ENCODE data around the gene ZBTB46.

Gene ZBTB46

DNA sequence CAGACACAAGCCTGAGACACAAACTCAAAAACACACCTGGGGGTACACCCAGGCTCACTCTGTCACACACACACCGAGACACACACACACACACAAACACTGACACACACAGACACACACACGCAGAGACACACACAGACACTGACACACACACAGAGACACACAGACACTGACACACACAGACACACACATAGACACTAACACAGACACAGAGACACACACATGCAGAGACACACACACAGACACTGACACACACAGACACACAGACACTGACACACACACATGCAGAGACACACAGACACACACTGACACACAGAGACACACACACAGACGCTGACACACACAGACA, 15.8 kb upstream of the ZBTB46 start:
- no peaks in the 10 kb centered on the region for H3K27me3 ChIP-seq (ENCODE audit: low read length)
- H3K9me3 ChIP-seq (ENCODE audit: insufficient read depth, low read length), result no peaks in the 10 kb centered on the region
- no peaks in the 10 kb centered on the region for H3K36me3 ChIP-seq (ENCODE audit: low read length)
- H3K79me2 ChIP-seq (ENCODE audit: insufficient read depth, low read length), result no peaks in the 10 kb centered on the region
- no peak overlapping the region for H2AFZ ChIP-seq (ENCODE audit: low read depth, low read length, severe bottlenecking)
- no peaks in the 10 kb centered on the region for H4K20me1 ChIP-seq (ENCODE audit: low read depth, low read length)
- TF ChIP-seq CTCF (IDR thresholded peaks at IDR 0.05; ENCODE audit: insufficient read depth, low read length, poor library complexity, severe bottlenecking) (no peak), EZH2phosphoT487 (conservative IDR thresholded peaks at IDR 0.05; ENCODE audit: low read length) (no peak)
- H3K4me3 ChIP-seq (ENCODE audit: insufficient read depth, low read length, poor library complexity, severe bottlenecking), result no peak overlapping the region
- no peak overlapping the region for H3K4me2 ChIP-seq (ENCODE audit: low read depth, low read length, poor library complexity, severe bottlenecking)
- H3K9ac ChIP-seq (ENCODE audit: low read length), result no peak overlapping the region
- H3K9me2 ChIP-seq (replicated peaks; ENCODE audit: insufficient read depth, low read length), result no peaks in the 10 kb centered on the region
- H3F3A ChIP-seq (ENCODE audit: insufficient read depth), result no peaks in the 10 kb centered on the region
- H3K27ac ChIP-seq (ENCODE audit: low read depth, low read length), result no peak overlapping the region

- Histone ChIP-seq H3K9me3 (ENCODE audit: insufficient read depth, low read length) (no peaks in the 10 kb centered on the region), H3K27me3 (ENCODE audit: low read length) (no peaks in the 10 kb centered on the region), H3F3A (ENCODE audit: insufficient read depth) (no peaks in the 10 kb centered on the region), H2AFZ (ENCODE audit: low read depth, low read length, severe bottlenecking) (no peak overlapping the region), H3K36me3 (ENCODE audit: low read length) (no peaks in the 10 kb centered on the region), H3K79me2 (ENCODE audit: insufficient read depth, low read length) (no peaks in the 10 kb centered on the region), H3K9me2 (replicated peaks; ENCODE audit: insufficient read depth, low read length) (no peaks in the 10 kb centered on the region), H4K20me1 (ENCODE audit: low read depth, low read length) (no peaks in the 10 kb centered on the region), H3K9ac (ENCODE audit: low read length) (no peak overlapping the region), H3K4me2 (ENCODE audit: low read depth, low read length, poor library complexity, severe bottlenecking) (no peak overlapping the region), H3K27ac (ENCODE audit: low read depth, low read length) (no peak overlapping the region), H3K4me3 (ENCODE audit: insufficient read depth, low read length, poor library complexity, severe bottlenecking) (no peak overlapping the region)
- TF ChIP-seq CTCF (IDR thresholded peaks at IDR 0.05; ENCODE audit: insufficient read depth, low read length, poor library complexity, severe bottlenecking) (no peak), EZH2phosphoT487 (conservative IDR thresholded peaks at IDR 0.05; ENCODE audit: low read length) (no peak)
These were observed 15.2 kb upstream of the ZBTB46 start for GRCh38 chr20:63846128-63846771.

DNA sequence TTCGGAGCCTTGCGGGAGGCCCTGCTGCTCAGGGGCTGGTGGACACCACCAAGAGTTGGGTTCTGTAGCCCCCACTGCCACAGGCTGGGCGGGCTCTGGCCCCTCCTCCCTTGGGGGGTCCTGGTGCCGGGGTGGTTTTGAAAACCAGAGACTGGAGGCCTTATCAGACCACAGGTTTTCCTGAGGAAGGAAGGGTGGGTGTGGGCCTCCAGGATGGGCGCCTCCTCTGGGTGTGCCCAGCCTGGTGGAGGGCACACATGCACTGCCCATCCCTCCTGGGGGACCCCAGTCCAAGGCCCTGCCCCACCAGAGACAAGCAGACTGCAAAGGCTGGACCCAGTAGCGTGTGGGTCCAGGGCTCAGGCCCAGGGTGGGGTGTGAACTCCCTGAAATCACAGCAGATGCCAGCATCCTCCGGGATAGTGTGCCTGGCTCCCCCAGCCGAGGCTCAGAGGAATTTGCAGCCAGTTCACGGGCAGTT, 13.5 kb upstream of the ZBTB46 start:
- H3K9ac ChIP-seq (ENCODE audit: low read length), result no peak overlapping the region
- no peaks in the 10 kb centered on the region for H3K9me3 ChIP-seq (ENCODE audit: insufficient read depth, low read length)
- H3F3A ChIP-seq (ENCODE audit: insufficient read depth), result no peaks in the 10 kb centered on the region
- no peak overlapping the region for H3K27ac ChIP-seq (ENCODE audit: low read depth, low read length)
- H3K36me3 ChIP-seq (ENCODE audit: low read length), result no peaks in the 10 kb centered on the region
- TF ChIP-seq EZH2phosphoT487 (conservative IDR thresholded peaks at IDR 0.05; ENCODE audit: low read length) (no peak), CTCF (IDR thresholded peaks at IDR 0.05; ENCODE audit: insufficient read depth, low read length, poor library complexity, severe bottlenecking) (no peak)
- H4K20me1 ChIP-seq (ENCODE audit: low read depth, low read length), result no peaks in the 10 kb centered on the region
- no peaks in the 10 kb centered on the region for H3K79me2 ChIP-seq (ENCODE audit: insufficient read depth, low read length)
- no peak overlapping the region for H3K4me2 ChIP-seq (ENCODE audit: low read depth, low read length, poor library complexity, severe bottlenecking)
- H3K27me3 ChIP-seq (ENCODE audit: low read length), result no peaks in the 10 kb centered on the region
- H3K9me2 ChIP-seq (replicated peaks; ENCODE audit: insufficient read depth, low read length), result no peaks in the 10 kb centered on the region
- H2AFZ ChIP-seq (ENCODE audit: low read depth, low read length, severe bottlenecking), result no peak overlapping the region
- H3K4me3 ChIP-seq (ENCODE audit: insufficient read depth, low read length, poor library complexity, severe bottlenecking), result no peak overlapping the region

Data from SU-DHL-6 (cell line).